GM18517 (cell line): Measurements from ENCODE around the gene HADHA.

Experiments
- ATAC-seq: cut with Tn5 transposase; IDR thresholded peaks from one replicate; pipeline ENCODE4 v1.9.1; 2021; ENCODE audit warnings: mild to moderate bottlenecking, moderate library complexity; ENCODE audit not compliant: unreplicated experiment

HADHA gene

DNA sequence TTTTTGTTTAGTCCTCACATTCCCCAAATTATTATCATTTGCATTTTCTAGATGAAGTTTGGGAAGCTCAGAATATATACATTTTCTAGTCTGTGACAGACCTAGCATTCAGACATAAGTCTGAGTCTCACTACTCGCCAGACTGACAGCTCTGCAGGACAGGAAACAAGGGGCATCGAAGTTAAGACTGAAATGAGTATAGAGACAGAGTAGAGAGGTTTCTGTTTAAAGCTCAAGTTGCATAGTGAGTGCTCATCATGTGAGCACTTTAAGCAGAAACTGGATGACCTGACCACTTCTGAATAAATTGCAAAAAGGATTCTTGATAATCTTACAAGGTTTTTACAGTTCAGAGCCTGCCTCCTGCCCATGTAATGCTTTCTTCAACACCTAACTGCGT, 1.4 kb upstream of the HADHA start:
- peak; percentile 53 for ATAC-seq

DNA sequence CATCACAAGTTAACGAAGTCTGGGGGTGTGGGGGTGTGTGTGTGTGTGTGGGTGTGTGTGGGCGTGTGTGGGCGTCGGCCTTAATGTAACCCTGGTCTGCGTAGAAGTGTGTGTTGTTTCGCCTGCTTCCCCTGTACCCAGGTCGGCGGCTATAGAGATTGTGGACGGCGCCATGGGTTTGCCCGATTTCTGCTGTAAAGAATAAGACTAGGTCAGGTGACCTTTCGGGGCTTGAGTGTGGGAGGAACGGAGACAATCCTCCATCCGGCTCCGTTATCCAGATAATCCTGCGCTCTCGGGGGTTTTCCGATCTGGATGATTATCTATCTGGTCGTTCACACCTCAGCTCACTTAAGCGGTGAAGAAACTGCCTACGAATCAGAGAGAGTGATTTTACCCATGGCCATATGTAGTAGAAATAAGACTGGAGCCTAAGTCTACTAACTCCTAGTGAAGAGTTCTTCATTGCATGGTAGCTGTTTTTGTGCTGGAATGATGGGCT, 850 bp upstream of the HADHA start:
- peak; percentile 23 for ATAC-seq

DNA sequence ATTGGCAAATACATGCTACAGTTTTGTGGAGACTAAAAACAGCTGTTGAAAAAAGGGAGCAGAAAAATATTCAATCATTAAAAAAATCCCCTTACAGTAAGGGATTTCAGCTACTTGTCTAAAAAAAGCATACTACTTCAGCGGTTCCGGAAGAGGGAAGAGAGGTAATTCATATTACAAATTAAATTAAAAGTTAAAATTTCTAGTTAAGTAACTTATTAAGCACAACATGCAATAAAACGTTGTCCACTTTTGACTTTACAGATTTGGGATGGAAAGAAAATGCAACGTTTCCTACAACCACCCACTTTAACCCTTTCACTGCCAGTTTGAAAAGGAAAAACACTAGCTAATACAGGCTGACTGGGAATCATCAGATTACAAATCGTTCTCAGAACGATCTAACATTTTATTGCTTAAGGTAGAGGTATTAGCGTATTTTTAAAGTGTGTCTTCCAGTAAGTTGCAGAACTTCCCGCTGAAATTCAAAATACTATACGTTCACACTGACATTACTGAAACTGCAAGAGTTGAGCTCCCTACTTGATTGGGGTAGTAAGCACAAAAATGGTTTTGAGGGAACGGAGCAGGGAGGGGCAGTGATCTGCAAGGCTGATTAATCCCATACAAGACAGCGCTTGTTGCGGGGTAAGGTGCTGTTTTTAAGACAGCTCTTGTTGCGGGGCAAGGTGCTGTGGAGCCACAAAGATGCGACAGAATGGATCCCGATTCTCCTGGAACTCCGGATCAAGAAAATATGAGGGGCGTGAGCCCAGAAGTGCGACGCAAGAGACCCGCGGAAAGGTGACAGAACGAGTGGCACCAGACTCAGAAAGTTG, 743 bp downstream of the HADHA start:
- ATAC-seq: no peak

DNA sequence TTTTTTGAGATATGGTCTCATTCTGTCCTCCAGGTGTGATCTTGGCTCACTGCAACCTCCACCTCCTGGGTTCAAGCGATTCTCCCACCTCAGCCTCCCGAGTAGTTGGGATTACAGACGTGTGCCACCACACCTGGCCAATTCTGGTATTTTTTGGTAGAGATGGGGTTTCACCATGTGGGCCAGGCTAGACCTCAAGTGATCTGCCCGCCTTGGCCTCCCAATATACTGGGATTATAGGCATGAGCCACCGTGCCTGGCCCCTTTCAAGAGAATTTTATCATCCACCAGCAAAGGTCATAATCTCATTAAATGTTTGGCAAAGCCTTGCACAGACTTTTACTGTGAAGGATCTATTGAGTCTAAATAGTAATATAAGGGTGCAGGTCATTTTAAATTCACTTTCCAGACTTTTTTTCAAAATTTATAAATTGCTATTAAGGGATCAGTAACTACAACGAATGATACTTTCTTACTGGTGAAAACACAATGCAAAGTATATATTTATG, 2.5 kb downstream of the HADHA start:
- ATAC-seq: no peak

DNA sequence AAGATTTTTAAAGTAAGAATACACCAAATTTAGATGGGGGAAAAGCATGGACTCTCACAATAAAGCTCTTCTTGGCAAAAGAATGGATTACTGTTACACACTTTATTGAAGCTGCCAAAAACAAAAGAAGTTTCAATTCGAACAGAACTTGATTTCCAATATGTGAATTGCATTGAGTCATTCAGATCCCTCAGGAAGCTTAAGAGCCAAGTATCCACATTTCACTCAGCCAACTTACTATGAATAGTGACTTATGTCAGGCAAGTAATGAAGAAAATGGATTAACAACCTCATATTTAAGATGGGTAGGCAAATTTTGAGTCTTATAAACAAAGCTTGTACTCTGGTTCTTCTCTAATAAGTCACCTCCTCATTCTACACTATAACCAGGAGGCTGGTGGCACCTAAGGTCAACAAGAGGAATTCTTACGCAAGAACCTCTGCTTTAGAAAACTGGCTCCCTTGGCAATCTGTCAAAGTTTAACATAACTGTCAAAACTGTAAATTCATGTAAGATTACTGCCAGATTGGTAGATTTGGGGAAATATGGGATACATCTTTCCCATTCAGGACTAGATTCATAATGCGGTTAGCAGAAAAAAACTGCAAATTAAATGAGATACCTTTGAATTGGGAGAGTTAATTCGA, 6.0 kb downstream of the HADHA start:
- ATAC-seq: no peak

DNA sequence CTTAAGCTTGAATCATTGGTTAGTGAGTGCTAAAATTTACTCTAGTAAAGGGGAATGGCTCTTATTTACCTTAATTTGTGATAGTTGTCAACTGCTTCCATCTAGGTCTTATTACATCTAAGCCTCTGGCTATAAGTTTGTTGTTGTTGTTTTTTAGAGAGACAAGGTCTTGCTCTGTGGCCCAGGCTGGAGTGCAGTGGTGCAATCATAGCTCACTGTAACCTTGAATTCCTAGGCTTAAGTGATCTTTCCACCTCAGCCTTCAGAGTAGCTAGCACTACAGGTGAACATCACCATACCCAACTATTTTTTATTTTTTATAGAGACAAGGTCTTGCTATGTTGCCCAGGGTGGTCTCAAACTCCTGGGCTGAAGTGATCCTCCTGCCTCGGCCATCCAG, 6.6 kb downstream of the HADHA start:
- ATAC-seq: no peak

DNA sequence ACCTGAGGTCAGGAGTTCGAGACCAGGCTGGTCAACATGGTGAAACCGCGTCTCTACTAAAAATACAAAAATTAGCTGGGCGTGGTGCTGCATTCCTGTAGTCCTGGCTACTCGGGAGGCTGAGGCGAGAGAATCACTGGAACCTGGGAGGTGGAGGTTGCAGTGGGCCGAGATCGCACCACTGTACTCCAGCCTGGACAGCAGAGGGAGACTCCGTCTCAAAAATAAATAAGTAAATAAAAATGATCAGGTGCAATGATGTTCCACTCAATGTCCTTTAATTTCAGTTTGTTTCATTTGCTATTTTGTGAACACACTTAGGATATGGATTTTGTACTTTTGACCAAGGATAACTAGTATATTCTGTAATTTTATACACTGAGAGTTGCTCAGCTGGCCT, 9.3 kb downstream of the HADHA start:
- no peak for ATAC-seq

DNA sequence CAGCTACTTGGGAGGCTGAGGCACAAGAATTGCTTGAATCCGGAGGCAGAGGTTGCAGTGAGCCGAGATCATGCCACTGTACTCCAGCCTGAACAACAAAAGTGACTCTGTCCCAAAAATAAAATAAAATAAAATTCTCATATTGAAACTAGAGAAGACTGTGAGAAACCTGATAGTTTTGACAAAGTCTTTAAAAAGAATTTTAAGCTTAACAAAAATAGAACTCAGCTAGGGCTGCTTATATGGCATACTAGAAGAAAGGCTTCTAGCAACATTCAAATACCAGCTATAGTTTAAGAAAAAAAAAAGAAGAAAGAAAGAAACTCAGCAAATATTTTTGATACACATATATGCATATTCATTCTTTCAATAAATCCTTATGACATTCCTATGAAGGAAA, 13.6 kb downstream of the HADHA start:
- no peak for ATAC-seq

DNA sequence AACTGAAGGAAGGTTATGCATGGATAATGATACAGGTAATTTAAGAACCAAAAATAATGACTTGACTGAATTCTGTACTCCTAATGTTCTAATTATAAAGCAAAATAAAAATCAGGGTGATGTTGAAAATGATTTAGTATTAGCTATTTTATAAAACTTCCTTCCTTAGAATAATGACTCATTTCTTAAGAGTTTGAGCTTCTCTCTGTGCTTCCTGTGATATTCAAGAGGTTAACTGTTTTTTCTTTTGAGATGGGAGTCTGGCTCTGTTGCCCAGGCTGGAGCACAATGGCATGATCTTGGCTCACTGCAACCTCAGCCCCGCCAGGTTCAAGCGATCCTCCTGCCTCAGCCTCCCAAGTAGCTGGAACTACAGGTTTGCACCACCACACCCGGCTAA, 14.8 kb downstream of the HADHA start:
- ATAC-seq: no peak

DNA sequence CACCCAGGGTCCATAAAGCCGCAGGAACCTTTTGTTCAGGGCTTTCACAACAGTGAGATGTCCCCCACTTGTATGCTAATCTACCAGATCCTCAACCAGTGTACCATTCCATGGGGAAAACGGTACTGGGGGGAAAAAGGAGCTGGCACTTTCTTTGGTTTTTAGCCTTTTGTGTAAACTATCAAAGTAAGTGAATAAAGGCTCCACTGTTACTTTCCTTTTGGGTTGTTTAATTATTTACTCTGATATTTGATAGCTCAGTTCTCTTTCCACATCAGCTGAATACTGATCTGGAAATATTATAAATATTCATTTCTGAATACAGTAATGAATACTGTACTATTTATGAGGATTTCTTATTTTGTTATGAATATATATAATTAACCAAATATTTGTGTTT, 20.3 kb downstream of the HADHA start:
- no peak for ATAC-seq

DNA sequence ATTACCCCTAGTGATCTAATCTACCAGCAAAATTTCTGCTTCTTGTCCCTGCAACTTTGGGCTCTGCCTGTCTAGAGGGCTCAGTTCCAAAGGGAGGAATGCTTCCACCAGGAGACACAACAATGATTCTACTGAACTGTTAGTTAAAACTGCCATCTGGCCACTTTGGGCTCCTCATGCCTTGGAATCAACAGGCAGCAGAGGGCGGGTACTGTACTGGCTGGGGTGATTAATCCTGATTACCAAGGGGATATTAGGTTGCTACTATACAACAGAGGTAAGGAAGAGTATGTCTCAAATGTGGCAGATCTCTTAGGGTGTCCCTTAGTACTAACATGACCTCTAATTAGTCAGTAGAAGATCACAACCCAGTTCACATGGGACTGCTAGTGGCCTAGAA, 21.4 kb downstream of the HADHA start:
- ATAC-seq: no peak

DNA sequence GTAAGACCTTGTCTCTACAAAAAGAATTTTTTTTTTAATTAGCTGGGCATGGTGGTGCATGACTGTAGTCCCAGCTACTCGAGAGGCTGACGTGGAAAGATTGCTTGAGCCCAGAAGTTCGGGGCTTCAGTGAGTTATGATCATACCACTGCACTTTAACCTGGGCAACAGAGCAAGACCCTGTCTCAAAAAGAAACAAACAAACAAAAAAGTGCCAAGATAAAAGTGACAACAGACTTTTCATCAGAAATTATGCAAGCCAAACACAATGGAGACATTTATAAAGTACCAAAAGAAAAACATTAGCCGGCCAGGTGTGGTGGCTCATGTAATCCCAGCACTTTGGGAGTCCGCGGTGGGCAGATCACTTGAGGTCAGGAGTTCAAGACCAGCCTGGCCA, 26.7 kb downstream of the HADHA start:
- no peak for ATAC-seq

DNA sequence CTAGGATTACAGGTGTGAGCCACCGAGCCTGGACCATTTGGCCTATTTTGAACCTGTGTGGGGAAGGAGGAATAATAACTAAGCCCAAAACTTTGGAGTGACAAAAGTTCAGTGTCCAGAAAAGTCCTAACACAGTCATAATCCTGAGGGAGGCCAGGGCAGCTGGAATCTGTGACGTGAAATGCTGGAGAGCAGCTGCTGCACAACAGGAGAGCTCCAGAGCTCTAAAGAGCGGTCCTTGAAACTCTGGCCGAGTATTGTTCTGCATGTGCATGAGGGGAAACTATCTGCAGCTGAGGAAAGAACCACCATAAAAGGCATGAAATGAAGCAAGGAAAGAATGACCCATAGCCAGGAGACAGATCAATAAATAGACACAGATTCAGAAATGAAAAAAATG, 27.8 kb downstream of the HADHA start:
- no peak for ATAC-seq

DNA sequence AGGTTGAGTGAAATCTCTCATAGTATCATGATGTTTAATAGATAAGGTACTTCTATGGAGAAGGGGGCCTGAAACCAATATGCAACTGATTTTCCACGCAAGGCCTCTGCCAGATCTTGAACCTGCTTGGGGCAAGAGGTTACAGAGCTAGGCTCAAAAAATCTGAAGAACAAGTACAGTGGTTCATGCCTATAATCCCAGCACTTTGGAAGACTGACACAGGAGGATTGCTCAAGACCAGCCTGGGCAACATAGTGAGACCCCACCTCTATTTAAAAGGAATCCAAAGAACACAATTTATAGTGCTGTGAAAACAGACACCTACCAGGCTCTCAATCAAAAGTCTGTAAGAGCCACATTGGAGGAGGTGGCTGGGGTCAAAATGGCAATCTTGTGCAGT, 28.6 kb downstream of the HADHA start:
- ATAC-seq: no peak

DNA sequence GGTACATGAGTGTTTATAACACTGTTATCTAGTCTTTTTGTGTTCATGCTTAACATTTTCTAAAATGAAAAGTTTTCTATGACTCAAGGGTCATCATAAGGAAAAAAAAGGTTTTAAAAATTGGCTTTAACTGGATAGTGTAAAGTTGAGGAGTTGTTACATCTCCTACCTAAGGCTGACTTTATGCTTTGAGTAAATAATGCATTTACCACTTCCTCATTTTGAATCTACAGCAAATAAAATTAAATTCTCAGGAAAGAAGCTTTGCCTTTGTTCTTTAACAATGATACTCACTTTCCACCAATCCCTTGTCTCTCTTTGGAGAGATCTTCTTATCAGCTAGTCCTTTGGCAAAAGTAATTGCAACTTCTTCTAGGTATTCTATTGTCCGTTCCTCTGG, 29.7 kb downstream of the HADHA start:
- ATAC-seq: no peak

DNA sequence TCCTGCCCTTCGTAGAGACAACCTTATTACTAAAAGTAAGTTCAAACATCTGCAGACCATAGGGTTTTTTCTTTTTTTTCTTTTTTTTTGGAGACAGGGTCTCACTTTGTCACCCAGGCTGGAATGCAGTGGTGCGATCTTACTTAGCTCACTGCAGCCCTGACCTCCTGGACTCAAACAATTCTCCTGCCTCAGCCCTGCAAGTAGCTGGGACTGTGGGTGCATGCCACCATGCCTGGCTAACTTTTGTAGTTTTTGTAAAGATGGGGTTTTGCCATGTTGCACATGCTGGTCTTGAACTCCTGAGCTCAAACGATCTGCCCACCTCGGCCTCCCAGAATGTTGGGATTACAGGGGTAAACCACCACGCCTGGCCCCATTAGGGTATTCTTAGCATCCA, 32.4 kb downstream of the HADHA start:
- ATAC-seq: no peak

DNA sequence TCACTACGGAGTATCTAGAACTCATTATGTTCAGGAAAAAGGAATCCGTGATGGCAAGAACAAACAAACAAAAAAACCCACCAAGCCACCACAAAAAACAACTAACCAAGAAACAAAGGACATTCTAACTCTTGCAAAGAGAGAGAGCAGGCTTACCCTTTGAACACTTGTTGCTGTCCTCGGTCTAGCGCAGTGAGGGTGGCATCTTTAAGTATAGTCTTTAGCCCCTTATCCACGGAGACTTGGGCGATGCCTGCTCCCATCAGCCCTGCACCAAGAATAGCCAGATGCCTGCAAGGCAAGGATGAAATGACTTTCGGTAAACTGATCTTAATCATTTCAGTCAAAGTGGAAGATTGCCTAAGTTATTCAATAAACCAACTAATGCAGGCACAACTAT, 40.5 kb downstream of the HADHA start:
- no peak for ATAC-seq

DNA sequence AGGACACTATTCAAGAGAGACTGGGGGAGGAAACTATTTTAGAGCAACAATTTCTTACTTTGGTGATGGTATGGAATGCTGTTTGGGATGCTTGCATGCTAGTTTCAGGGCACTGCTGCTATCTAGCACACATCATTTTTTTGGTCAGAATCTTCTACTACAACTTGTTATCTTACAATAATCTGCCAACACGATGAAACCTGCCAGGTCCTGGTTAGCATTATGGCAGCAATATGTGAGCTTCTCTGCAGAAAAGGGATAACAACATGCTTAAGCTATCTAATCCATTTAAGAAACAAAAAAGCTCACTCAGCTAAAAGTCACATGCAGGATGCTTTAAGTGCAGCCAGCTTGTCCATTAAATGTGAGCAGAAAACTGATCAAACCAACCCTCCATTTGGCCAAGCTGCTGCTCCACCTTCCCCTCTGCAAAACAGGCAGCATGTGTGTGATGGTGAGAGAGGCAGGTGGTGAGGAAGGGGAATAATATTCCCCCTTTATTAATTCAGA, 41.4 kb downstream of the HADHA start:
- no peak for ATAC-seq

DNA sequence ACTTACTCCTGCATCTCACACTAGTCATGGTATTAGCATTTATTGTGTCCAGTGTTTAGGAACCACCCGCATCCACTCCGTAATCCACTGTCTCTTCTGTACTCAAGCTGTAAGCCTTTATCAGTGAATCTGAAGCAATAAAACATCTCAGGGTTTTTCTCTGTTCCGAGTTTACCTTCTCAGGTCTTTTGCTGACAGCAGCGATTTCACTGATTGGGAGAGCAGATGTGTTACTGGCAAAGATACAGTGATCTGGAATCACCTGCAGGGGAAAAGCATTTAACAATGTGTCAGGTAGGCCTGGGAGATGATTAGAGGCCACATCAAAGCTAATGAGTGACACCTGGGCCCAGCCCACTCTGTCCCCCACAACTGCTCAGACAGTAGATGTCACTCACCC, 46.9 kb downstream of the HADHA start:
- ATAC-seq: no peak

DNA sequence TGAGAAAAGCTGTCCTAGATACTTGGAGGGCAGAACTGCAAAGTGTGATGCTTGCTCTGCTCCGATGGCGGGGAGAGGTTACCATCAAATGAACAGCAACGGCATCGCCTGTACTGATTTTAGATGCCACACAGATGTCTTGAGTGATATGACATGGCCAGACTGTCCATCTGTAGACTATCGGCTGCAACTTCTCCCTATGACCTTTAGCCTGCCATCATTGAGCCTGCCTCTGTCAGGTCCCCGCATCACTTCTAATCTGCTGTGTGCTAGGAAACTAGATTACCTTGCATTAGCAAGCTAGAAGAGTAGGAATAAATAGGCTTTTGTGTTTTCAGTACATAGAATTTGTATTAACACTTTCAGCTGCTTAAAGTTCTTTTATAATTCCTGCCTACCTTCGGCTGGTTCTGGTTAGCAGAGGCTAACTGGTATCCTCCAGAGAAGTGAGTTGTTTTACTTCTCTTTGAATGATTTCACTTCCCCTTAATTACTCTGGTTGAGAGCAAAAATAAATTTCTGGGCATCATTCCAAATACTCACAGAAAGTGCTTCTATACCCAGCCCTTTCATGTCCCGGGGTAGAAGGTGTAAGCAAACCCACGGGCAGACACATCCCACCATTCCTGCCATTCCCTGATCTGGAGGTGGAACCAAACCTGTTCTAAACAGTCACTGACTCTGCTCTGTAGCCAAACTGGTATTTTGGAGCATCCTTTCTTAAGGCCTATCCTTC, 47.6 kb downstream of the HADHA start:
- no peak for ATAC-seq
